ENCODE results near the gene DUSP16.
"Not testable (repeated sequence)": the region's sequence is repeated elsewhere in the genome, so short reads cannot be mapped to it uniquely, and the experiment has no call there.

The DUSP16 gene

GRCh38 chr12:12492547-12492946 lies 70.1 kb downstream of the DUSP16 start:
- DNase-seq (ENCODE audit: low spot score) = no peak

- DNase-seq (ENCODE audit: low spot score) = no peak
These were observed 71.1 kb downstream of the DUSP16 start for GRCh38 chr12:12491606-12492005.

- DNase-seq (ENCODE audit: low spot score) = no peak
These were observed 73.7 kb downstream of the DUSP16 start for GRCh38 chr12:12488823-12489550.

GRCh38 chr12:12488296-12488695 lies 74.4 kb downstream of the DUSP16 start:
- DNase-seq (ENCODE audit: low spot score) = no peak

- DNase-seq (ENCODE audit: low spot score) = no peak
These were observed 75.2 kb downstream of the DUSP16 start for GRCh38 chr12:12487490-12487889.

GRCh38 chr12:12486661-12487240 lies 75.9 kb downstream of the DUSP16 start:
- no peak for DNase-seq (ENCODE audit: low spot score)

GRCh38 chr12:12483438-12483837 lies 79.2 kb downstream of the DUSP16 start:
- no peak for DNase-seq (ENCODE audit: low spot score)

- DNase-seq (ENCODE audit: low spot score) = no peak
These were observed 79.7 kb downstream of the DUSP16 start for GRCh38 chr12:12482959-12483358.

GRCh38 chr12:12482150-12482761 lies 80.4 kb downstream of the DUSP16 start:
- no peak for DNase-seq (ENCODE audit: low spot score)

- no peak for DNase-seq (ENCODE audit: low spot score)
These were observed 81.0 kb downstream of the DUSP16 start for GRCh38 chr12:12481631-12482030.

GRCh38 chr12:12480074-12480473 lies 82.6 kb downstream of the DUSP16 start:
- no peak for DNase-seq (ENCODE audit: low spot score)

- DNase-seq (ENCODE audit: low spot score) = no peak
These were observed 85.2 kb downstream of the DUSP16 start for GRCh38 chr12:12477532-12477890.

- no peak for DNase-seq (ENCODE audit: low spot score)
These were observed 85.7 kb downstream of the DUSP16 start for GRCh38 chr12:12476857-12477531.

- DNase-seq (ENCODE audit: low spot score) = peak; percentile 11
These were observed 87.5 kb downstream of the DUSP16 start for GRCh38 chr12:12474931-12475795.

GRCh38 chr12:12474471-12474928 lies 88.2 kb downstream of the DUSP16 start:
- DNase-seq (ENCODE audit: low spot score) = no peak

GRCh38 chr12:12473223-12473622 lies 89.4 kb downstream of the DUSP16 start:
- DNase-seq (ENCODE audit: low spot score) = no peak

GRCh38 chr12:12471982-12472961 lies 90.4 kb downstream of the DUSP16 start:
- not testable (repeated sequence) for DNase-seq (ENCODE audit: low spot score)

GRCh38 chr12:12470751-12471306 lies 91.8 kb downstream of the DUSP16 start:
- DNase-seq (ENCODE audit: low spot score) = no peak

GRCh38 chr12:12469386-12469785 lies 93.3 kb downstream of the DUSP16 start:
- DNase-seq (ENCODE audit: low spot score) = no peak

- no peak for DNase-seq (ENCODE audit: low spot score)
These were observed 94.1 kb downstream of the DUSP16 start for GRCh38 chr12:12468575-12468974.
